CD4-positive, alpha-beta T cell treated with Interleukin-12 subunit alpha and Interleukin-12 subunit beta, for 1 hour (primary cell): ENCODE measurements around the gene SLC25A2.

Experiments used
- DNase-seq: peaks from one replicate; pipeline ENCODE4 v3.0.0-alpha.2; 2020

SLC25A2 gene

GRCh38 chr5:141313711-141314110 is 9.9 kb upstream of the SLC25A2 start:
- no peak for DNase-seq

- DNase-seq: no peak
Observed at GRCh38 chr5:141306630-141307029, 2.8 kb upstream of the SLC25A2 start.

- DNase-seq: no peak
Observed at GRCh38 chr5:141298376-141298775, 5.5 kb downstream of the SLC25A2 start.

GRCh38 chr5:141272906-141273305 is 30.9 kb downstream of the SLC25A2 start:
- no peak for DNase-seq

GRCh38 chr5:141269195-141269594 is 34.7 kb downstream of the SLC25A2 start:
- DNase-seq: no peak

GRCh38 chr5:141261238-141261546 is 42.7 kb downstream of the SLC25A2 start:
- no peak for DNase-seq

GRCh38 chr5:141260458-141261237 is 43.2 kb downstream of the SLC25A2 start:
- no peak for DNase-seq

- no peak for DNase-seq
Observed at GRCh38 chr5:141258948-141259347, 44.9 kb downstream of the SLC25A2 start.

GRCh38 chr5:141258464-141258863 is 45.4 kb downstream of the SLC25A2 start:
- no peak for DNase-seq
